OCI-LY7 (cell line): ENCODE results near the gene MAMLD1. TPM values are rescaled to one million over a fixed set of nuclear protein-coding genes. Genes with fewer than 3 reads are reported as not detected.

Source experiments
- BruUV-seq: library from RNA; stranded (reverse); fragments of 400-500 nt; replicated peaks from 2 replicates; lab custom pipeline; 2021; lab: Mats Ljungman, UMichigan
- CTCF ChIA-PET: fragments of 300-600 bp; sonication (Branson Sonifier 250); formaldehyde crosslinking; loops from one replicate; lab custom pipeline; 2022; ENCODE audit warnings: antibody characterized with exemption; ENCODE audit not compliant: unreplicated experiment; lab: Charles Lee
- POLR2A ChIA-PET: fragments of 300-600 bp; sonication (Branson Sonifier 250); formaldehyde crosslinking; loops from one replicate; lab custom pipeline; 2022; ENCODE audit warnings: antibody characterized with exemption; lab: Charles Lee
- DNase-seq: peaks from one replicate; pipeline ENCODE4 v3.0.0-alpha.2; 2015; ENCODE audit warnings: low spot score
- H2AFZ ChIP-seq: fragments of 200-600 bp; sonication (generic), shearing (Covaris generic); 2 replicates; pipeline ENCODE4 v1.6.1; 2014; ENCODE audit warnings: mild to moderate bottlenecking, antibody characterized with exemption, low read length, moderate library complexity
- H3K27ac ChIP-seq: fragments of 200-600 bp; sonication (generic); 2 replicates; pipeline ENCODE4 v1.5.1; 2014; ENCODE audit warnings: mixed run types, low read depth, mild to moderate bottlenecking, moderate library complexity, low read length, inconsistent platforms; ENCODE audit not compliant: poor library complexity, severe bottlenecking
- H3K36me3 ChIP-seq: fragments of 200-600 bp; sonication (generic); 2 replicates; pipeline ENCODE4 v1.6.1; 2014; ENCODE audit warnings: mild to moderate bottlenecking, antibody characterized with exemption, low read length, moderate library complexity, mixed read lengths; ENCODE audit not compliant: insufficient read depth
- H3K4me1 ChIP-seq: fragments of 200-600 bp; sonication (generic); 2 replicates; pipeline ENCODE4 v1.5.1; 2014; ENCODE audit warnings: mild to moderate bottlenecking, low read length; ENCODE audit not compliant: insufficient read depth, poor library complexity, severe bottlenecking
- H3K4me2 ChIP-seq: fragments of 200-600 bp; sonication (generic); 2 replicates; pipeline ENCODE4 v1.6.1; 2014; ENCODE audit warnings: mild to moderate bottlenecking, low read length
- H3K4me3 ChIP-seq: fragments of 200-600 bp; sonication (generic); 2 replicates; pipeline ENCODE4 v1.5.1; 2014; ENCODE audit warnings: mild to moderate bottlenecking, low read depth, low read length; ENCODE audit not compliant: poor library complexity, severe bottlenecking
- H3K79me2 ChIP-seq: fragments of 200-600 bp; sonication (generic); 2 replicates; pipeline ENCODE4 v1.6.1; 2016; ENCODE audit warnings: low read depth, mild to moderate bottlenecking, low read length, moderate library complexity, mixed read lengths; ENCODE audit not compliant: insufficient read depth
- H3K9me2 ChIP-seq: fragments of 200-600 bp; sonication (generic); 2 replicates; pipeline ENCODE4 v1.6.1; 2016; ENCODE audit warnings: mild to moderate bottlenecking, low read length, mixed read lengths; ENCODE audit not compliant: insufficient read depth
- H3K9me3 ChIP-seq: fragments of 200-600 bp; sonication (generic); 2 replicates; pipeline ENCODE4 v1.6.1; 2014; ENCODE audit warnings: mild to moderate bottlenecking, mixed run types, low read length, mixed read lengths
- H4K20me1 ChIP-seq: fragments of 200-600 bp; sonication (generic); 2 replicates; pipeline ENCODE4 v1.6.1; 2014; ENCODE audit warnings: mild to moderate bottlenecking, antibody characterized with exemption, low read length, moderate library complexity, mixed read lengths; ENCODE audit not compliant: insufficient read depth
- CTCF ChIP-seq: fragments of 200-600 bp; sonication (generic); conservative IDR thresholded peaks from 2 replicates; pipeline ENCODE4 v1.5.1; 2014; ENCODE audit warnings: mild to moderate bottlenecking, antibody characterized with exemption, low read length, moderate library complexity, mixed read lengths
- EZH2phosphoT487 ChIP-seq: fragments of 200-600 bp; sonication (generic); IDR thresholded peaks from 2 replicates; pipeline ENCODE4 v1.6.1; 2018; ENCODE audit warnings: low read depth, borderline replicate concordance, mild to moderate bottlenecking, mixed run types, antibody characterized with exemption, low read length, moderate library complexity, mixed read lengths
- intact Hi-C: fragments of 100-400 bp; cut with micrococcal nuclease; formaldehyde crosslinking; loops from one replicate; pipeline ENCODE4 v1.10.0; 2022; ENCODE audit not compliant: unreplicated experiment
- total RNA-seq, 2 experiments: library from RNA; depleted of rRNA in 1 of 2; stranded (reverse); fragments of >200 nt in 1 of 2; shearing (Covaris generic) in 1 of 2; gene quantifications; 2 replicates each; pipeline ENCODE4 v1.2.3, GENCODE V29; 2014 to 2022

MAMLD1 gene
- total RNA-seq, 2 experiments from 2014 or later, result not detected

DNA sequence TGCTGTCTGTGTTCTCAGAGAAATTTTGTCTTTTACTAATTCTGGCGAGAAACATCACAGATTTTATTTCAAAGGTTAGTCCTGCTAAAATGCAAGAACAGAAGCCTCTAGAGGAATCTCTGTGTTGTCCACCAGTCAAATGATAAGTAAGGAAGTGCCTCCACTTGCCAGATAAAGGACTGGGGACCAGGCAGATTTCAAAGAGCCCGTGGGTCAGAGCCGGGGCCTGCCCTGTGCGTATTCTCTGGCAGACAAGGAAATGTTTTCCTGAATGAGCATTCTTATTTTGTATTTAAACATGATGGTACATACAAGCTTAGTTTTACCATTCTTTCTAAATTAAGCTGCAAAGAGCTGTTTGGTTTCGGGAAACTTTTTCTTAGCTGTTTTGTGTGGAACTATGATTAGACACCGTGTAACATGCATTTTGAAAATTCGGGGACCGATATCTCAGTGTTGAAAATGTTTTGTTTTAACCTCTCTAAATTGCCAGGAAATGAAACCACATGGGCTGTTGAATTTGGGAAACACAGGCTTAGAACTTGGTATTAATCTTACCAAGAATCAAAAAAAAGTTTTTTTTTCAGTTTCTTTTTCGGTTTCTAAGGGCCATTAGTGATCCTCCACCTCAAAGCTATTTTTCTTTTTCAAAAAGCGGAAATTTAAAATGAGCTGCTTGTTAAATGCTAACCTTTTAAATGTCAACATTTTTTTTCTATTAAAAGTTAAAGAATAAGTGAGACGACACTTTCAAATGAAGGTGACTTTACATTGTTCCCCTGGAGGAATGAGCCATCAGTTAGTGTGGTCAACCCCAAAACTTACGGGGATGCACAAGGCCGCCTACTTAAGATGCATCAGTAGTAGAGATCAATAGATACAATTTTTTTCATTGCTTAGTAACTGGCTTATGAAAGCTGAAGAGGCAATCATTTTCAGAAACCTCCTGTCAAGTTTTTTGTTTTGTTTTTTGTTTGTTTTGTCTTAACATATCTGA lies 115.7 kb downstream of the MAMLD1 start:
- Histone ChIP-seq H4K20me1 (no peaks in the 10 kb centered on the region), H3K36me3 (no peaks in the 10 kb centered on the region), H3K9me3 (no peaks in the 10 kb centered on the region), H3K79me2 (no peaks in the 10 kb centered on the region), H3K4me1 (peaks cover 12% of the 10 kb centered on the region), H3K4me2 (0 out of 2 replicates have a peak overlapping the region, but pooled peaks have one; percentile 16), H3K4me3 (no peak overlapping the region), H3K9me2 (no peaks in the 10 kb centered on the region), H3K27ac (no peak overlapping the region), H2AFZ (no peak overlapping the region)
- BruUV-seq, result no TSS peak
- CTCF ChIA-PET, result no interaction called here
- POLR2A ChIA-PET, result no interaction called here
- no peak for TF ChIP-seq EZH2phosphoT487
- no peak for TF ChIP-seq CTCF
- DNase-seq, result no peak
- intact Hi-C loops, result no loop called here

GRCh38 chrX:150482537-150483206 lies 119.6 kb downstream of the MAMLD1 start:
- H3K36me3 ChIP-seq, result no peaks in the 10 kb centered on the region
- no peak overlapping the region for H3K4me2 ChIP-seq
- no peaks in the 10 kb centered on the region for H3K9me3 ChIP-seq
- no peaks in the 10 kb centered on the region for H3K9me2 ChIP-seq
- H3K27ac ChIP-seq, result no peak overlapping the region
- no peak overlapping the region for H3K4me3 ChIP-seq
- BruUV-seq, result no TSS peak
- peaks cover 7% of the 10 kb centered on the region for H3K4me1 ChIP-seq
- no peak for DNase-seq
- no peaks in the 10 kb centered on the region for H4K20me1 ChIP-seq
- H2AFZ ChIP-seq, result no peak overlapping the region
- H3K79me2 ChIP-seq, result no peaks in the 10 kb centered on the region
- no peak for TF ChIP-seq EZH2phosphoT487
- no peak for TF ChIP-seq CTCF
- ChIA-PET POLR2A (no interaction called here), CTCF (no interaction called here)
- intact Hi-C loops, result no loop called here
